Tibial nerve (tissue), 4 donors: ENCODE data around the gene PRIM1. TPM values are rescaled to one million over a fixed set of nuclear protein-coding genes. Genes with fewer than 3 reads are reported as not detected.

ENCODE experiments used
- DNase-seq, 2 donors: peaks; one replicate each; pipeline ENCODE4 v3.0.0-alpha.2; 2019; ENCODE audit warnings: low spot score in 2 of 2
- H3K27ac ChIP-seq, 4 donors: fragments of 200-600 bp; sonication (generic) in 3 of 4; one replicate each; pipeline ENCODE4 v1.5.1; 2017 to 2019; ENCODE audit warnings: mild to moderate bottlenecking in 1 of 4
- H3K27me3 ChIP-seq, 2 donors: fragments of 200-600 bp; sonication (generic) in 1 of 2; one replicate each; pipeline versions ENCODE4 v1.5.1 to v1.6.0; 2017 to 2019
- H3K36me3 ChIP-seq, 3 donors: fragments of 200-600 bp; sonication (generic); one replicate each; pipeline ENCODE4 v1.5.1; 2018 to 2019
- H3K4me1 ChIP-seq, 4 donors: fragments of 200-600 bp; sonication (generic) in 3 of 4; one replicate each; pipeline ENCODE4 v1.5.1; 2017 to 2019
- H3K4me3 ChIP-seq, 4 donors: fragments of 200-600 bp; sonication (generic) in 3 of 4; one replicate each; pipeline ENCODE4 v1.5.1; 2017 to 2019; ENCODE audit warnings: mild to moderate bottlenecking in 1 of 4, moderate library complexity in 1 of 4
- H3K9me3 ChIP-seq, 4 donors: fragments of 200-600 bp; sonication (generic) in 3 of 4; one replicate each; pipeline ENCODE4 v1.5.1; 2017 to 2019
- CTCF ChIP-seq, 5 experiments: fragments of 200-600 bp in 3 of 5; fragments of 450-650 bp in 2 of 5; sonication (generic) in 3 of 5; IDR thresholded peaks; one replicate each; pipeline ENCODE4 v1.5.1; 2016 to 2019; ENCODE audit warnings: antibody characterized with exemption in 5 of 5, mild to moderate bottlenecking in 3 of 5, moderate library complexity in 2 of 5
- EP300 ChIP-seq, 2 donors: sonication (generic); formaldehyde crosslinking; IDR thresholded peaks; one replicate each; pipeline ENCODE4 v1.6.1; 2017; ENCODE audit warnings: antibody characterized with exemption in 2 of 2, mild to moderate bottlenecking in 1 of 2
- POLR2A ChIP-seq, 2 donors: fragments of 450-650 bp; IDR thresholded peaks; one replicate each; pipeline ENCODE4 v1.6.1; 2017; ENCODE audit warnings: antibody characterized with exemption in 2 of 2, mild to moderate bottlenecking in 2 of 2, moderate library complexity in 2 of 2
- WGBS, 2 donors: methylation state at CpG; one replicate each; pipeline ENCODE4 v1.1.5; 2018; 5-methylcytosine and 5-hydroxymethylcytosine counted together
- total RNA-seq, 4 donors: library from RNA; depleted of rRNA; stranded (reverse); fragments of >200 nt; gene quantifications; one replicate each; pipeline ENCODE4 v1.1.0, GENCODE V29; 2016

Gene PRIM1
- total RNA-seq, 4 donors from 2014 or later = 2.4 to 10.1 (median 6.1) TPM

- Histone ChIP-seq H3K4me3 (no peak overlapping the region), H3K27me3 (no peaks in the 10 kb centered on the region), H3K36me3 (peaks cover 8 to 82% (median 19%) of the 10 kb centered on the region in 3 donors), H3K9me3 (no peaks in the 10 kb centered on the region), H3K27ac (peak overlapping the region in 2 of 4 donors; percentile 7 to 29), H3K4me1 (peaks cover 0 to 65% (median 62%) of the 10 kb centered on the region in 4 donors)
- no peak for TF ChIP-seq CTCF (IDR thresholded peaks at IDR 0.05)
- TF ChIP-seq POLR2A (IDR thresholded peaks at IDR 0.05) = no peak
- no peak for TF ChIP-seq EP300 (IDR thresholded peaks at IDR 0.05)
- DNase-seq = no peak
- 82 to 83% methylated on average over 4 of the region's 4 CpGs for WGBS, 2 donors
Observed at GRCh38 chr12:56716933-56717880, 34.9 kb downstream of the PRIM1 start.

GRCh38 chr12:56716458-56716857 is 35.7 kb downstream of the PRIM1 start:
- 64 to 70% methylated on average over 1 of the region's 1 CpG for WGBS, 2 donors
- Histone ChIP-seq H3K27ac (peak overlapping the region in 1 of 4 donors; percentile 7), H3K4me3 (no peak overlapping the region), H3K9me3 (no peaks in the 10 kb centered on the region), H3K36me3 (peaks cover 8 to 85% (median 22%) of the 10 kb centered on the region in 3 donors), H3K4me1 (peaks cover 0 to 58% (median 55%) of the 10 kb centered on the region in 4 donors), H3K27me3 (no peaks in the 10 kb centered on the region)
- no peak for DNase-seq
- TF ChIP-seq CTCF (IDR thresholded peaks at IDR 0.05) = no peak
- no peak for TF ChIP-seq EP300 (IDR thresholded peaks at IDR 0.05)
- no peak for TF ChIP-seq POLR2A (IDR thresholded peaks at IDR 0.05)

- no peak for DNase-seq
- no peak for TF ChIP-seq CTCF (IDR thresholded peaks at IDR 0.05)
- WGBS, 2 donors = 67 to 71% methylated on average over 8 of the region's 8 CpGs
Observed at GRCh38 chr12:56715798-56716197, 36.3 kb downstream of the PRIM1 start.

GRCh38 chr12:56714431-56714929 is 37.6 kb downstream of the PRIM1 start:
- WGBS, 2 donors = 97 to 98% methylated on average over 2 of the region's 2 CpGs
- H3K36me3 ChIP-seq = peaks cover 8 to 70% (median 22%) of the 10 kb centered on the region in 3 donors

More at GRCh38 chr12:56715798-56716197, 36.3 kb downstream of the PRIM1 start:
- no peaks in the 10 kb centered on the region for H3K9me3 ChIP-seq
- no peak overlapping the region for H3K4me3 ChIP-seq
- peaks cover 8 to 81% (median 22%) of the 10 kb centered on the region in 3 donors for H3K36me3 ChIP-seq
- H3K27me3 ChIP-seq = no peaks in the 10 kb centered on the region
- H3K4me1 ChIP-seq = peaks cover 0 to 51% (median 48%) of the 10 kb centered on the region in 4 donors
- no peak overlapping the region for H3K27ac ChIP-seq

More at GRCh38 chr12:56714431-56714929, 37.6 kb downstream of the PRIM1 start:
- Histone ChIP-seq H3K9me3 (no peaks in the 10 kb centered on the region), H3K27ac (no peak overlapping the region), H3K4me3 (no peak overlapping the region), H3K27me3 (no peaks in the 10 kb centered on the region), H3K4me1 (peaks cover 0 to 45% (median 35%) of the 10 kb centered on the region in 4 donors)
- no peak for DNase-seq
- TF ChIP-seq POLR2A (IDR thresholded peaks at IDR 0.05) = no peak
- TF ChIP-seq CTCF (IDR thresholded peaks at IDR 0.05) = no peak
- TF ChIP-seq EP300 (IDR thresholded peaks at IDR 0.05) = no peak
